GM19025 (cell line): ENCODE measurements around the gene ZNRF1.

Experiments used
- ATAC-seq: cut with Tn5 transposase; IDR thresholded peaks from one replicate; pipeline ENCODE4 v1.9.1; 2021; ENCODE audit warnings: mild to moderate bottlenecking, low read depth, moderate library complexity; ENCODE audit not compliant: unreplicated experiment

ZNRF1 gene

DNA sequence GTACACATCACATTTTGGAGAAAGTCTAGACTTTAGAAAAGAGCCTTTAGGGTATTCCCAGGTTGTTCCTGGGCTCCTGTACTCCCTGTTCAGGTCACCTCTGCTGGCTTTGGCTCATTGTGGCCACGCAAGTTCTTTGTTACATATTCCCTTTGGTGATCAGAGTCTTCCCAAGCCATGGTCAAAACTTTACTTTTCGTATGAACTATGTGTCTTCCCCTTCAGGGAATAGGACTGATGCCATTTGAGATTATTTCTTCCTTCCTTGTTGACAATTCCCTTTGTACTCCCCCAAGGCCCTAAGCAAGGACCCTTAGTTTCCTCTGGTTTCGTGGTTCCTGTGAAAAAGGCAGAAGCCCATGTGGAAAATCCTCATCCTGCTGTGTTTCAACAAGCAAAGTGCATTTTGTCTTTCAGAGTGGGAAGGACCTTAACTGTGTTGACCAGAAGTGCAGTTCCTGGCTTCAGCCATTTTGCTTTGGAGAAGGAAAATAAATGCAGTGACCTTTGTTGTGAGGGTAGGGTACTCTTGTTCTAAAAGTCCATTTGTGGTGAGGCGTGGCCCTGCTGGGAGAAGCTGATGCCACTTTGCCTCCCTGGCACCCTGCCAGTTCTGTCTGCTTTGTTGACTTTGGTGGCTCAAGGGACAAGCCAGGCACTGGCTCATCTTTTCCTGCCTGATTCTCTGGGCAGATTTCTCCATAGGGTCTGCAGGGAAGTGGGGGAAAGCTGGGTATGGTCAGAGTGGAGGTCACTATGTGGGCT lies 55.1 kb downstream of the ZNRF1 start:
- no peak for ATAC-seq

DNA sequence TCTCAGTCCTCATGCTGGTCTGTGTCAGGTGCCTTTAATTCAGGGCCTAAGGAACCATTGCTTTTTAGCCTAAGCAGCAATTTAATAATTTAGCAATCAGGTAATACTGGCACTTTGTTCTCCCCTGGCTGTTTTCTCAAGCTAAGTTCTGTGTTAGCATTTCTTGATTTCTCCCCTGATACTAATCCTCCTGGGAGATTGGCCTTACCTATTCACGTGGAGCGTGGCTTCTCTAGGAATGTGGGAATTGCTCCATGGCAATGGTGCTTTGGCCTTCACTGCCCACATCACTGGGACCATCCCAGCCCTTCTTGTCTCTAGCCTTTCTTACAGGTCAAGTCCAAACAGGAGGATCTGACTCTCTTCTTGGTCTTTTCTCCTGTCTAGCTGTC lies 55.7 kb downstream of the ZNRF1 start:
- ATAC-seq: no peak

DNA sequence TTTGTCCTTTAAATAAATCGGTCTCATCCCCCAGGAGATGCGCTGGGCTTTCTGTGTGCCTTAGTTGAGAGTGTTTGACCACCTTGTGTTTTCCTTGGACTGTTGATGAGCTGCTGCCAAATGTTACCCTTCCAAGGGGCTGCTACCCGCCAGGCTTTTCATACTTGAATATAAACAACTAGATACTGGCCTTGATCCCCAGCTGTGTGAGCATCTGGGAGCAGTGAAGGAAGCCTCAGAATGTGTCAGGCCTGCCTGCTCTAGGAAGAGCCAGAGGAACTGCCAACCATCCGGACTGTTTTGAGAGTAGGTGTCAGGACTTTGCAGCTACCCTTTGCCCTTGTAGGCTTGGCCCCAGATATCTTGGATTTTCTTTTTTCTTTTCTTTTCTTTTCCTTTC lies 60.0 kb downstream of the ZNRF1 start:
- no peak for ATAC-seq

DNA sequence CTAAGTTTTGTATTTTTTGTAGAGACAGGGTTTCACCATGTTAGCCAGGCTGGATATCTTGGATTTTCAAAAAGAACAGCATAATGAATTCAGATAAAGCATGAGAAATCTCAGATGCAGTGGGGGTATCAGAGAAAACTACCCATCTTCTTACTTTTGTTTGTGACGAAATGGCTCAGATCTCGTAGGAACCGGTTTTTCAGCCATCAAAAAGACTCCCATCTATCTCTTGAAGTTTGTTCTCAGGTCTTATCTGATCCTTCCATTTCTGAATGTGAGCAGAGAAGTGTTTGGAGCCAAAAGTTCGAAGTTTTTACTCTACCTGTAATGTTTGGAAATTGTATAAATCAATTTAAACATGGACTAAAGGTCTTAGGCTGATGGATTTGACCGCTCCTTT lies 60.6 kb downstream of the ZNRF1 start:
- ATAC-seq: no peak

DNA sequence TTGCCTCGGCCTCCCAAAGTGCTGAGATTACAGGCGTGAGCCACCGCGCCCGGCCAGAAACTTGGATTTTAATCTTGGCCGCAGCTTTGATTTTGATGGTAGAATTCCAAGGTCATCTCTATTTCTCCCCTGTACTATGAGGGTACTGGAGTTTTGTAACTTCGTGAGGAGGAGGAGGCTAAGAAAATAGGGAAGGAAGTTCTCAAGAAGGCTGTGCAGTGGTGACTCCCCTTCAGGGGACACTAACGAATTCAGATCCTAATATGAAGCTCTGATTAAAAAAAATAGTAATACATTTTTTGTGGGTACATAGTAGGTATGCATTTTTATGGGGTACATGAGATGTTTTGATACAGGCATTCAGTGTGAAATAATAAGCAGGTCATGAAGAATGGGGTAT lies 61.9 kb downstream of the ZNRF1 start:
- no peak for ATAC-seq

DNA sequence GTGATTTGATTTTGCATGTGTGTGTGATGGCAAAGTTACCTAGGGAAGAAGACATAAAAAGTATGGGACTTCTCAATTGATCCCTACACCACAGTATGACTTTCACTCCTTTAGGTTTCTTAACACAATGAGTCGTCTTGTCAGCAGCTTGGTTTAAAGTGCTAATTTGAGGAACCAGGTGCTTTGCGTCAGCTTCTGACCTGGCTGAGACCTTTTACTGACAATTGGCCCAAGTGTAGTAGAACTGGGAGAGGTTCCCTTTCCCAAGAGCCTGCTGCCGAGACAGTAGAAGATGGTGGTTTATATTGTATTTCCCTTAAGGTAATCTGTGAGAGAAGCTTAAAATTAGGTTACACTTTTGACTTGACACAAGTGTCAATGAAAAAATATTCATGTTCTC lies 62.8 kb downstream of the ZNRF1 start:
- ATAC-seq: no peak

DNA sequence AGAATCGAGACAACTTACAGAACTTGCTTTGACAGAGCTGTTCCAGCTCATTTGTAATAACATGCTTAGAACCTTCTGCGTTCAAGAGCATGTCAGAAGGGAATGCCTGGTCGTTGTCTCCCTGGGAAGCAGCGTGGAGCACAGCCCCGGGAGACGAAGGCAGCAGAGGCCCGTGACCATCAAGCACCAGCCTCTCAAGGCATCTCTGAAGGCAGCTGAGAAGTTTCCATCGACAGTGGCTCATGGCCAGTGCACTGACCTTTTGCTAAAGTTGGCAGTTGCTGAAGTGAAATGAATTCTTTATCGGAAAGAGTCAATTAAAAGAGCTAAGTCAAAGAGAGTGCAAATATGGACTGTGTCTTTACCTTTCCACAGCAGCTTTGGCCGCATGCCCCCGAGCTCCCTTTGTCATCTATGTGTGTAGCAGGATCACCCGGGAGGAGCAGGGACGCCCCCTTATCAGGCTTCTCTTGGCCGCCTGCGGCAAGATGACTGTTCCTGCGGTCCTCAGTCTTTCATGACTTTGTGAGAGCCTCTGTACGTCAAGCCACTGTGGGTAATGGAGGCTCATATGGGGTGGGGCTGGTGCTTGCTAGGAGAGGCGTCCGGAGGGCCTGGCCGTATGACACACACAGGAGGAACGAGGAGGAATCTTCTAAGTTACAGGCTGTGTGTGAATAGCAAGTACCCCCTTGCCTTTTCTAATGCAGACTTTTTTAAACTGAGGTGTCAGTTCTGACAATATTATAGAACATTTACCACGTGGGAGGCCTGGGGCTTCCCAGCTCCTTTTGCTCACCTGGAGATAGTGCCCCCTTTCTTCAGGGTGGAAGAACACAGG lies 63.5 kb downstream of the ZNRF1 start:
- ATAC-seq: no peak

DNA sequence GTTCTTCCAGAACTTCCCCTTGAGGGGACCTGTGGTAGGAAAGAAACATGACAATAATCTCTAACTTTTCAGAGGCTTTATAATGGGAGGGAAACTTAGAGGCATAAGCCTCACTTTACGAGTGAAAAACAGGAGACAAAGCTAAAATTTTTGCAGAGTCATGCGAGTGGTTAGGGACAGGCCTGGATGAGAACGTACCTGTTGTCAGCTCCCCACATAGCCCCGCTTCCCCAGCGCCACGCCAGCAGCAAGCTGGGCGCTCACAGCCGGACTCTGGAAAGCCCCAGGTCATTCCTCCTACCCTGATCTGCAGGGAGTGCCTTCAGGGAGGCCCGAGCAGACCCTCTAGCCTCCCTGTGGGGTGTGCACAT lies 64.1 kb downstream of the ZNRF1 start:
- ATAC-seq: no peak

DNA sequence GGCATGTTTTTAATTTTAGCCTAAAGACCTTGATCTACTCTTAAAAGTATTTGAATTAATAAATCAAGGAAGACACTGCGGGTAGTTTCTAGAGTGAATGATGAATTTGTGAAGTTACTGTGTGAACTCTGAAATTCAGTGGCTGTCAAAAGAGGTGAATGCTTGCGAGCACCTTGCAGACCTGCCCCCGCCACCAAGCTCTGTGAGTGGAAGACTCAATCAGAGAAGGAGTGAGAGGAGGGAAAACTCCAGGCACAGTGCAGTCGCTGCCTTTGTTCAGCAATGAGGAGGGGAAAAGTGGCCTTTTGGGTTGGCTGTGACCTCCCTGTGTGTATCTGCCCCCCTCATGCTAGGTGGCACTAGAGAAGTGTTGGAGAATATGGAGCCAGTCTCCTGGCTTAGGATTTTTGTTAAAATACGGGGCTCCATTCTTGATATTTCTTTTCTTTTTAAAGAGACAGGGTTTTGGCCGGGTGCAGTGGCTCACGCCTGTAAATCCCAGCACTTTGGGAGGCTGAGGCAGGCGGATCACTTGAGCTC lies 64.8 kb downstream of the ZNRF1 start:
- ATAC-seq: no peak

DNA sequence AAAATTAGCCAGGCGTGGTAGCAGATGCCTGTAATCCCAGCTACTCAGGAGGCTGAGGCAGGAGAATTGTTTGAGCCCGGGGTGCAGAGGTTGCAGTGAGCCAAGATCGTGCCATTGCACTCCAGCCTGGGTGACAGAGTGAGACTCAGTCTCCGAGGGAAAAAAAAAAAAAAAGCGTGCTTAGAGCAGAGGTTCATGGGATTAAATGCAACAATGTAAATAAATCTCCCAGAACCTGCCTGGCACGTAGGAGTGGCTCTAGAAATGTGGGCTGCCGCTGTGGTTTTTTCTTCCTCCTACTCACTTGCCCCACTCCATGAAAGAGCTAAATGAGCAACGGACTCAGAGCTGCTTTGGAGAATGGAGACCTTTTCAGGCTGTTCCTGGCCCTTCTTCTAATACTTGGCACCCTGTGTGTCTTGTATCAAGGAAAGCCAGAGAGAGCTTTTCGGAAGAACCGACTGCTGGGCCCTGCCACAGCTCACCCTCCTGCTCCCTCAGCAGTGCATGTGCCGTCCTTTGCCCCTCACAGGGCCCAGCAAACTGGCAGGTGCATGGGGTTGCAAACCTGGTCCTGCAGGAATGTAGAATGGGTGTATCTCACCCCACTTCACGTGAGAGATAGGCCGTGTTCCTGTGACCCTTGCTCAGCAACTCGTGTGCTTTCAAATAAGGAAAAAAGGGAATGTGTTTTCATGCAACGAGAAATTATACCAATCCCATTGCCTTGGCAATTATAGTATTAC lies 65.8 kb downstream of the ZNRF1 start:
- ATAC-seq: no peak

DNA sequence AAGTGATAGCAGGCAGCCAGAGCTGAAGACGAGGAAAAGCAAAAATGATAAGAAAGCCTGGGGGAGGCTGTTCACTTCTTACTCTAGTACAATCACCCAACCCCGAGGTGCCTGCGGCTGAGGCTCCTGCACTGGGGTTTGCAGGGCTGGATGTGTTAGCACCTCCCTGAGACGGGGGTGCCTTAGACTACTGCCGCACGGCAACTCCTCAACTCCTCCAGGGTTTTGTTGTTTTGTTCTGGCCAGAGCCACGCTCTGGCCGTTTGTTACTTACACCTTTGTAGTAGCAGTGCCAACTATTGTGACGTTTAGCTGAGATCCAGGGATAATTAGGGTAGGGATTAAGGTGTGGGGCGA lies 66.3 kb downstream of the ZNRF1 start:
- no peak for ATAC-seq

DNA sequence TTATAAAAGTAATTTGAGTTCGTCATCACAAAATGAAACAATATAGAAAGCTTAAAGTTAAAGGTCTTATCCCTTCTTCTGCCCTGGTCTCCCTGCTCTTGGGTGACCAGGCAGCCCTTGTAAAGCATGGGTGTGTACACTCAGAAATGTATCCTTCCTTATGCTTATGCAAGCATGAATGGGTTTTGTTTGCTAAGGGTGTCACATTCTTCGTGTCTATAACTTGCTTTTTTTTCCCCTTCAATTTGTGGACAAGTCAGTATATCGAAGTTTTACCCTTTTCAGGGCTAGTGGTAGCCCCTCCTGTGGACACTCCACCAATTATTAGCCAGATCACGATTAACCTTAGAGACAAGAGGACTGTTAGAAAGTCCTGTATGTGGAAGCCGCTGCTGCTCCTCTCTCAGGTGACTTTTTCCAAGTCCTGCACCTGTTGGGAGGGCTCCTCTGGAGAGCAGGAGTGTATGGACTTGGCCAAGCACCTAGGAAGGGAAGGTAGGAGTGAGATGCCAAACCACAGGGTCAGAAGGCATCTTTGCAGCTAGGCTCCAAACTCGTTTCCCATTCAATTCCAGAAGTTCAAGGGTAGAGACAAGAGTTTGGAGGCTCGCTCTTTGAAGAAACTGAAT lies 66.8 kb downstream of the ZNRF1 start:
- no peak for ATAC-seq

DNA sequence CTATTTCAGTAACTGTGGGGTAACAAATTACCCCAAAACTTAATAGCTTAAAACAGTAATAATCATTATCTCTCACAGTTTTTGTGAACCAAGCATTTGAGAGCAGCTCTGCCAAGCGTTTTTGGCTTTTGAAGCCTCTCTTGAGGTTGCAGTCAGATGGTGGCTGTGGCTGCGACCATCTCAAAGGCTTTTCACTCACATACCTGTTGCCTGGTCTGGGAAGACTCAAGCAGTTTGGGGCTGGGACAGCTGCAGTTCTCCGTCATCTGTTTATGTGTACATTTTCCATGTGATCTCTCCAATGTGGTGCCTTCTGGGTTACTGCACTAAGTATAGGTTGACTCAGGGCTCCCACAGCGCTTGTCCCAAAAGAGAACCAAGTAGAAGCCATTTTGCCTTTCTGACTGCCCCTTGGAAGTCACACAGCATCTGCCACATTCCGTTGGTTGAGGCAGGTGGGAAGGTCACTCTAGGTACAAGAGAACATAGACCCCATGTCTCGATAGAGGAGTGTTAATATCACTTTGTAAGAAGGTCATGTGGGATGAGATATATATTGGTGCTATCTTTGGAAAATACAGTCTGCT lies 68.1 kb downstream of the ZNRF1 start:
- no peak for ATAC-seq

DNA sequence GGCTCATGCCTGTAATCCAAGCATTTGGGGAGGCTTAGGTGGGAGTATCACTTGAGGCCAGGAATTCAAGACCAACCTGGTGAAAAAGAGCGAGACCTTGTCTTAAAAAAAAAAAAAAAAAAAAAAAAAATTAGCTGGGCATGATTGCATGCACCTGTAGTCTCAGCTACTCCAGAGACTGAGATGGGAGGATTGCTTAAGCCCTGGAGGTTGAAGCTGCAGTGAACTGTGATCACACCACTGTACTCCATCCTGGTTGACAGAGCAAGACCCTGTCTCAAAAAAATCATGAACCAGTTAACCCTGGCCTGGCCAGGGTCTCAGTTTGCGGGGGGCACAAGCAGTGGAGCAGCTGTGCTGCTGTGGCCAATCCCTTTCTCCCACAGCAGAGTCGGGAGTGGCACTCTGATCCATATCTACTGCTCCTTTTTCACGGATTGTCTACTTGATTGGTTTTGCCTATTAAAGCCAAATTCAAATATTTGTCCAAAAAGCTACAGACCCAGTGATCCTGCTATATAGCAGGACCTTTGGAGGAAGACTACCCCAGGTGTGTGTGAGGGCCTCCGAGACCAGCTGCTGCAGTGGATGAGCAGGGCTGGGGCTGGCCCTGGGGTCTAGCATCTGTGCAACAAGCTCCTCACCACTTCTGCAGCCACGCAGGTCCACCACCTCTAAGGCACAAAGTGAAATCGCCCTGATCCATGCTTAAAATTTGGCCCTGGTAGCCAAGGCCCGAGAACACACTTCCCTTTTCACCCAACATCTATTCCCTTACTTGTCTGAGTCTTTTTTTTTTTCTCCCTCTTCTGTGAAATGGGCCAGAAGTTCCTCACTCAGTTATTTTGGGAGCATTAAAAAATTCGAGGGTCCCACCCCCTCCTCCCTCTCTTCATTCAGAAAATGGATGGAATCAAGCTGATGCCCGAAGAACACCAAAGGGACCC lies 69.5 kb downstream of the ZNRF1 start:
- no peak for ATAC-seq

DNA sequence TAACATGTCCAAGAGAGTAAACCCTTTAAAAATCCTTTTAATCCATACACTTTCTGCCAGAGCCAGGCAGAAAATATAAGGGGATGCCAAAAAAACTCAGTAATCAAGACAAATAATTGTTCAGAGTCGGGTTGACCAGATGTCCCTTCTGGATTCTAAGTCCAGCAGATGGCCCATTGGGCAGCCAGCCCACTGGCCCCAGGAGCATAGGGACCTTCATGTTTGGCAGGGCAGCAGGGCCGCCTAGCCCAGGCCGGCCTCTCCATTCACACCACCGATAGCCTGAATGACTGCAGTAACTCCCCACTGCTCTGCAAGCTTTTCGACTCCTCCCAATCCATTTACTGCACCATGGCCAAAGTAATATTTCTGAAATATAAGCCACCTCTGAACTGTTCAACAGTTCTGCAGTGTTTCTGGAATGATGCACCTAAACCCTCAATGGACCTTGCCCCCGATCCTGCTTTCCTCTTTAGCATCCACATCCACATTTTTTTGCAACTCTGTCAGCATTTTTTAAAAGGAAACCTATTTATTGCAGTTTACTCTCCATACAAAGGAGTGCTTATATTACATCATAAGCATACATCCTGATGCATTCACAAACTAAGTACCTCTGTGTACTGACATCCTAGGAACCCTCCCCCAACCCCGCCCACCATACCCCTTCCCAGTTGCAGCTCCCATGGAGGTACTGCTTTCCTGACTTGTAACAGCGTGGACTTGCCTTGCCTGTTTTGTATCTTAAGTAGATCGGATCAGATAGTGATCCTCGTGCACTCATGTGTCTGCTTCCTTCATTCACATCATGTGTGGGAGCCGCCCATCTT lies 71.4 kb downstream of the ZNRF1 start:
- ATAC-seq: no peak

DNA sequence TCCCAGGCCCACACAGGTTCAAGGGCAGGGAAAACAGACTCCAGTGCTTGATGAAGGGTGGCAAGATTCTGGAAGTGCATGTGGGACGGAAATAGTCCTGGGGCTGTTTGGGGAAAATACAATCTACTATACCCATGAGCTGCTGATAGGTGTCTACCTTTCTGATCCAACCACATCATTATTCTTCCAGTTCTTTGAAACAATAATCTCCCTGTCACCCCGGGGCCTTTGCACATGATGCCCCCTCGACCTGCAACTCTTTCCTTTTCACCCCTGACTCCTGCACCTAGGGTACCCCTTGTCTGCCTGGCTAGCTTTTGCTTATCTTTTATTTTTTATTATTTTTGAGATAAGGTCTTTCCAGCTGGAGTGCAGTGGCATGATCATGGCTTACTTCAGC lies 72.8 kb downstream of the ZNRF1 start:
- ATAC-seq: no peak

DNA sequence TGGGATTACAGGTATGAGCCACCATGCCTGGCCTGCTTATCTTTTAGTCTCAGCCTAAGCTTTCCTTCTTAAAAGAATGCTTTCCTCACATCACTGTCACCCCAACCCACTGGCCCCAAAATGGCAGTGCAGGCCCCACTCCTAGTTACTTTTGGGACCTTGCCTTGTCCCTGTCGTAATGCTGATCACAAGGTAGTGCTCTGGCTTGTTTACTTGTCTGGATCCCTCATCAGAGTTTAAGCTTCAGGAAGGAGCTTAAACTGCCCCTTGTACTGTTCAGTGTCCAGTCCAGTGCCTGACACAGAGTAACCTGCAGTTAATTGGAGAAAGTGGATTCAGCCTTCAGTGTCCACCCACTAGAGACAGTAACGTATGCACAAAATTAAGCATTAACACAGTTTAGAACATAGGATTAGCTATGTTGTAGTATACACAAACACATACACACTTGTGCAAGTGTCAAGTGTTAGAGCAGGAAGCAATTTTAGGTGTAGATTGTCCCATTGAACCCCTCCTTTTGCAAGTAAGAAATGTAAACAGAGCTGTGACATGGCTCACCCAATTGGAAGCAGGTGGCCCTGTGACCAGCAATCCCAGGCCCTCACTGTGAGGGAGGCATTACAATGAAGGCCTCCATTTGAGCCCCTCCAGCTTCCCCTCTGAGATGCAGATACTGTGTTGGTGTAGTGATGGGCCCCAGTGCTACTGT lies 73.6 kb downstream of the ZNRF1 start:
- ATAC-seq: no peak
